GM19455 (cell line): Measurements from ENCODE around the gene OAS2.
"Not testable (repeated sequence)": the region's sequence is repeated elsewhere in the genome, so short reads cannot be mapped to it uniquely, and the experiment has no call there.

Experiments used
- ATAC-seq: cut with Tn5 transposase; IDR thresholded peaks from one replicate; pipeline ENCODE4 v1.9.1; 2021; ENCODE audit not compliant: unreplicated experiment

Gene OAS2

GRCh38 chr12:112947761-112948160 is 30.6 kb upstream of the OAS2 start:
- no peak for ATAC-seq

GRCh38 chr12:112948806-112949205 is 29.5 kb upstream of the OAS2 start:
- ATAC-seq, result no peak

GRCh38 chr12:112950701-112951100 is 27.6 kb upstream of the OAS2 start:
- no peak for ATAC-seq

- ATAC-seq, result not testable (repeated sequence)
These were observed 21.2 kb upstream of the OAS2 start for GRCh38 chr12:112957125-112957524.

- ATAC-seq, result no peak
These were observed 17.2 kb upstream of the OAS2 start for GRCh38 chr12:112961074-112961473.

- no peak for ATAC-seq
These were observed 16.8 kb upstream of the OAS2 start for GRCh38 chr12:112961536-112961935.

GRCh38 chr12:112962561-112962960 is 15.8 kb upstream of the OAS2 start:
- no peak for ATAC-seq

- ATAC-seq, result no peak
These were observed 15.0 kb upstream of the OAS2 start for GRCh38 chr12:112963227-112963861.

- ATAC-seq, result no peak
These were observed 14.2 kb upstream of the OAS2 start for GRCh38 chr12:112964067-112964670.

GRCh38 chr12:112964915-112965314 is 13.4 kb upstream of the OAS2 start:
- ATAC-seq, result no peak

GRCh38 chr12:112965643-112966042 is 12.7 kb upstream of the OAS2 start:
- no peak for ATAC-seq

GRCh38 chr12:112967306-112967705 is 11.0 kb upstream of the OAS2 start:
- ATAC-seq, result no peak

- ATAC-seq, result no peak
These were observed 10.5 kb upstream of the OAS2 start for GRCh38 chr12:112967858-112968257.

- no peak for ATAC-seq
These were observed 8.6 kb upstream of the OAS2 start for GRCh38 chr12:112969547-112970306.

- ATAC-seq, result no peak
These were observed 7.9 kb upstream of the OAS2 start for GRCh38 chr12:112970391-112970790.

- no peak for ATAC-seq
These were observed 7.1 kb upstream of the OAS2 start for GRCh38 chr12:112971248-112971647.

GRCh38 chr12:112973011-112973735 is 5.1 kb upstream of the OAS2 start:
- ATAC-seq, result no peak

- no peak for ATAC-seq
These were observed 4.5 kb upstream of the OAS2 start for GRCh38 chr12:112973818-112974231.

GRCh38 chr12:112974904-112975303 is 3.4 kb upstream of the OAS2 start:
- no peak for ATAC-seq

GRCh38 chr12:112977139-112977538 is 1.2 kb upstream of the OAS2 start:
- ATAC-seq, result no peak

GRCh38 chr12:112977641-112978040 is 678 bp upstream of the OAS2 start:
- no peak for ATAC-seq
